IMR-90 (cell line): ENCODE data around the gene B4GALT5. TPM values are rescaled to one million over a fixed set of nuclear protein-coding genes. Genes with fewer than 3 reads are reported as not detected.

ENCODE experiments used
- ATAC-seq: fragments of 200-7000 bp; cut with Tn5 transposase; 2 replicates; pipeline ENCODE4 v1.9.1; 2020; ENCODE audit warnings: low read depth, mild to moderate bottlenecking, moderate library complexity
- BruUV-seq: library from RNA; stranded (reverse); fragments of 400-500 nt; replicated peaks from 2 replicates; lab custom pipeline; 2021; lab: Mats Ljungman, UMichigan
- CTCF ChIA-PET: fragments of 300-600 bp; formaldehyde crosslinking; extraction: SDS; loops from one replicate; lab custom pipeline; 2021; ENCODE audit warnings: antibody characterized with exemption; lab: Yijun Ruan, JAX
- POLR2A ChIA-PET: fragments of 300-600 bp; sonication (Branson Sonifier 250); formaldehyde crosslinking; loops from one replicate; lab custom pipeline; 2022; ENCODE audit warnings: antibody characterized with exemption; ENCODE audit not compliant: unreplicated experiment; lab: Charles Lee
- DNase-seq: peaks from one replicate; pipeline ENCODE4 v3.0.0; 2013
- H2AFZ ChIP-seq: replicated peaks from 2 replicates; pipeline ENCODE3; 2013; ENCODE audit warnings: low read length, mild to moderate bottlenecking; ENCODE audit not compliant: poor library complexity
- H2AK5ac ChIP-seq: 2 replicates; pipeline ENCODE4 v1.6.1; 2013; ENCODE audit warnings: low read depth, low read length, inconsistent platforms
- H2AK9ac ChIP-seq: replicated peaks from 2 replicates; pipeline ENCODE3; 2013; ENCODE audit warnings: mild to moderate bottlenecking, low read depth, low read length, moderate library complexity; ENCODE audit not compliant: poor library complexity
- H2BK120ac ChIP-seq: 2 replicates; pipeline ENCODE4 v1.6.1; 2013; ENCODE audit warnings: low read depth, low read length, inconsistent platforms
- H2BK15ac ChIP-seq: 3 replicates; pipeline ENCODE4 v1.6.1; 2013; ENCODE audit warnings: low read depth, low read length, inconsistent platforms
- H2BK20ac ChIP-seq: 2 replicates; pipeline ENCODE4 v1.6.1; 2013; ENCODE audit warnings: low read depth, mild to moderate bottlenecking, inconsistent platforms, low read length, moderate library complexity
- H2BK5ac ChIP-seq: 2 replicates; pipeline ENCODE4 v1.6.1; 2013; ENCODE audit warnings: mild to moderate bottlenecking, low read depth, low read length, inconsistent platforms; ENCODE audit not compliant: poor library complexity, severe bottlenecking
- H3K14ac ChIP-seq: replicated peaks from 2 replicates; pipeline ENCODE4 v1.6.1; 2013; ENCODE audit warnings: low read depth, low read length, inconsistent platforms
- H3K18ac ChIP-seq: 2 replicates; pipeline ENCODE4 v1.6.1; 2013; ENCODE audit warnings: low read depth, low read length, control low read depth
- H3K23ac ChIP-seq: 2 replicates; pipeline ENCODE4 v1.6.1; 2013; ENCODE audit warnings: low read depth, low read length, inconsistent platforms
- H3K27ac ChIP-seq: 2 replicates; pipeline ENCODE4 v1.5.1; 2013; ENCODE audit warnings: mild to moderate bottlenecking, control low read depth, low read length; ENCODE audit not compliant: insufficient read depth
- H3K27me3 ChIP-seq: 2 replicates; pipeline ENCODE4 v1.6.1; 2013; ENCODE audit warnings: low read length; ENCODE audit not compliant: control insufficient read depth, insufficient read depth
- H3K36me3 ChIP-seq: 2 replicates; pipeline ENCODE4 v1.6.1; 2013; ENCODE audit warnings: low read length, mixed read lengths; ENCODE audit not compliant: control insufficient read depth, insufficient read depth
- H3K4ac ChIP-seq: 2 replicates; pipeline ENCODE4 v1.6.1; 2013; ENCODE audit warnings: low read depth, low read length, inconsistent platforms
- H3K4me1 ChIP-seq: 2 replicates; pipeline ENCODE4 v1.6.1; 2013; ENCODE audit warnings: low read length, mixed read lengths; ENCODE audit not compliant: control insufficient read depth, insufficient read depth
- H3K4me2 ChIP-seq: 2 replicates; pipeline ENCODE4 v1.6.1; 2013; ENCODE audit warnings: low read depth, mild to moderate bottlenecking, control low read depth, low read length, moderate library complexity
- H3K4me3 ChIP-seq: 2 replicates; pipeline ENCODE4 v1.5.1; 2013; ENCODE audit warnings: low read depth, mild to moderate bottlenecking, control low read depth, low read length, moderate library complexity; ENCODE audit not compliant: insufficient read depth
- H3K56ac ChIP-seq: 2 replicates; pipeline ENCODE4 v1.6.1; 2013; ENCODE audit warnings: low read length, inconsistent platforms; ENCODE audit not compliant: insufficient read depth; ENCODE audit errors: extremely low read depth
- H3K79me1 ChIP-seq, 2 experiments: 2 replicates each; pipeline ENCODE4 v1.6.1; 2013; ENCODE audit warnings: low read length in 2 of 2, inconsistent platforms in 1 of 2, low read depth in 1 of 2
- H3K9ac ChIP-seq: 2 replicates; pipeline ENCODE4 v1.6.1; 2013; ENCODE audit warnings: low read depth, low read length, control low read depth
- H3K9me1 ChIP-seq: 2 replicates; pipeline ENCODE4 v1.6.1; 2013; ENCODE audit warnings: low read length, inconsistent platforms; ENCODE audit not compliant: insufficient read depth
- H3K9me3 ChIP-seq: 2 replicates; pipeline ENCODE4 v1.6.1; 2013; ENCODE audit warnings: low read length; ENCODE audit not compliant: control insufficient read depth, insufficient read depth
- H4K20me1 ChIP-seq: 2 replicates; pipeline ENCODE4 v1.6.1; 2013; ENCODE audit warnings: low read length, inconsistent platforms; ENCODE audit not compliant: insufficient read depth
- H4K5ac ChIP-seq: 2 replicates; pipeline ENCODE4 v1.6.1; 2013; ENCODE audit warnings: mild to moderate bottlenecking, low read depth, low read length, control low read depth
- H4K8ac ChIP-seq, 2 experiments: 2 replicates each; pipeline ENCODE4 v1.6.1; 2013; ENCODE audit warnings: low read depth in 2 of 2, low read length in 2 of 2, control low read depth in 1 of 2, inconsistent platforms in 1 of 2
- H4K91ac ChIP-seq: 2 replicates; pipeline ENCODE4 v1.6.1; 2013; ENCODE audit warnings: low read depth, low read length, inconsistent platforms; ENCODE audit not compliant: insufficient read depth
- BHLHE40 ChIP-seq: fragments of 150-350 bp; IDR thresholded peaks from 2 replicates; pipeline ENCODE4 v1.6.1; 2016; ENCODE audit warnings: mild to moderate bottlenecking, low read depth, low read length
- CEBPB ChIP-seq: IDR thresholded peaks from 2 replicates; pipeline ENCODE4 v1.6.1; 2012; ENCODE audit warnings: low read depth, low read length, improper control_type of control experiment
- CHD1 ChIP-seq: IDR thresholded peaks from 2 replicates; pipeline ENCODE4 v1.6.1; 2012; ENCODE audit warnings: low read depth, low read length, improper control_type of control experiment
- CTCF ChIP-seq: conservative IDR thresholded peaks from 2 replicates; pipeline ENCODE4 v1.5.1; 2012; ENCODE audit warnings: mild to moderate bottlenecking, low read depth, low read length, improper control_type of control experiment
- ELK1 ChIP-seq: fragments of 150-350 bp; IDR thresholded peaks from 2 replicates; pipeline ENCODE4 v1.6.1; 2016; ENCODE audit warnings: low read depth, mild to moderate bottlenecking, low read length, moderate library complexity, borderline replicate concordance
- FOS ChIP-seq: fragments of 150-350 bp; IDR thresholded peaks from 2 replicates; pipeline ENCODE4 v1.6.1; 2016; ENCODE audit warnings: low read depth, low read length
- MAZ ChIP-seq: IDR thresholded peaks from 2 replicates; pipeline ENCODE4 v1.6.1; 2012; ENCODE audit warnings: low read depth, mild to moderate bottlenecking, low read length, improper control_type of control experiment, moderate library complexity, borderline replicate concordance
- MXI1 ChIP-seq: IDR thresholded peaks from 2 replicates; pipeline ENCODE4 v1.6.1; 2012; ENCODE audit warnings: low read depth, mild to moderate bottlenecking, low read length, moderate library complexity, borderline replicate concordance
- NFE2L2 ChIP-seq: fragments of 150-350 bp; IDR thresholded peaks from 2 replicates; pipeline ENCODE4 v1.6.1; 2016; ENCODE audit warnings: low read depth, mild to moderate bottlenecking, low read length
- RAD21 ChIP-seq: IDR thresholded peaks from 2 replicates; pipeline ENCODE4 v1.6.1; 2012; ENCODE audit warnings: low read length, improper control_type of control experiment
- RFX5 ChIP-seq: IDR thresholded peaks from 2 replicates; pipeline ENCODE4 v1.8.0; 2012; ENCODE audit warnings: low read depth, mild to moderate bottlenecking, low read length, moderate library complexity
- USF2 ChIP-seq: fragments of 150-350 bp; IDR thresholded peaks from 2 replicates; pipeline ENCODE4 v1.6.1; 2017; ENCODE audit warnings: mild to moderate bottlenecking, antibody characterized with exemption, low read length, low read depth
- WGBS, 2 experiments: methylation state at CpG; one replicate each; pipeline versions ENCODE4 v1.1.5 to v1.1.7; 2013; ENCODE audit warnings: missing lambda C conversion rate in 2 of 2; ENCODE audit not compliant: insufficient read length in 1 of 2; ENCODE audit errors: extremely low coverage in 2 of 2; 5-methylcytosine and 5-hydroxymethylcytosine counted together
- dilution Hi-C: fragments of 300-500 bp; cut with HindIII; formaldehyde crosslinking; loops from one replicate; pipeline ENCODE4 v1.14.3; 2018; ENCODE audit warnings: low sequenced_read_pairs; ENCODE audit not compliant: unreplicated experiment
- in situ Hi-C: fragments of 300-500 bp; cut with MboI; formaldehyde crosslinking; loops from 3 replicates; pipeline ENCODE4 v1.14.3; 2019; ENCODE audit warnings: low sequenced_read_pairs, inconsistent platforms, mixed read lengths
- intact Hi-C: fragments of 100-400 bp; cut with micrococcal nuclease; formaldehyde crosslinking; loops from 2 replicates; pipeline ENCODE4 v1.10.0; 2022
- polyA plus RNA-seq, 3 experiments: library from polyadenylated mRNA; depleted of rRNA; stranded (reverse); fragments of >200 nt; gene quantifications; 2 replicates each; pipeline ENCODE4 v1.2.3, GENCODE V29; 2012; ENCODE audit warnings: low replicate concordance in 1 of 3
- total RNA-seq: library from RNA; depleted of rRNA; stranded (reverse); fragments of >200 nt; gene quantifications from 2 replicates; pipeline ENCODE4 v1.2.3, GENCODE V29; 2012

Gene B4GALT5
- total and polyA plus RNA-seq, 2 of the 4 experiments (the other 2 are of a cell fraction), result 11.3 to 20.4 TPM

- Histone ChIP-seq H4K20me1 (no peaks in the 10 kb centered on the region; the same call in 1 of the 2 replicates), H3K36me3 (no peaks in the 10 kb centered on the region), H2AFZ (no peak overlapping the region), H3K27me3 (peaks cover 14% of the 10 kb centered on the region), H3K4ac (no peak overlapping the region), H3K9ac (no peak overlapping the region), H3K14ac (no peak overlapping the region), H3K9me1 (no peaks in the 10 kb centered on the region), H3K4me2 (no peak overlapping the region), H3K79me1 (no peaks in the 10 kb centered on the region), H3K9me3 (no peaks in the 10 kb centered on the region), H2AK5ac (no peak overlapping the region), H3K56ac (no peak overlapping the region), H3K4me3 (no peak overlapping the region), H4K5ac (no peak overlapping the region), H3K23ac (no peak overlapping the region), H2BK20ac (no peak overlapping the region), H2AK9ac (no peak overlapping the region), H2BK5ac (no peak overlapping the region), H3K4me1 (peaks cover under 1% of the 10 kb centered on the region; the same call in 1 of the 2 replicates), H3K18ac (no peak overlapping the region), H3K27ac (no peak overlapping the region), H4K91ac (no peak overlapping the region), H2BK120ac (no peak overlapping the region), H4K8ac (no peak overlapping the region), H2BK15ac (no peak overlapping the region)
- in situ Hi-C loops (no loop called here), dilution Hi-C loops (no loop called here), intact Hi-C loops (no loop called here)
- POLR2A ChIA-PET, result no interaction called here
- BruUV-seq, result no TSS peak
- ATAC-seq (no peak), DNase-seq (no peak)
- CTCF ChIA-PET, result no interaction called here
- WGBS, 2 experiments, result no CpG with 5 or more reads among the region's 2 CpGs
- TF ChIP-seq FOS, result no peak
- TF ChIP-seq BHLHE40, result no peak
- no peak for TF ChIP-seq CHD1
- TF ChIP-seq MXI1, result no peak
- no peak for TF ChIP-seq MAZ
- no peak for TF ChIP-seq CTCF
- no peak for TF ChIP-seq ELK1
- TF ChIP-seq RFX5, result no peak
- no peak for TF ChIP-seq USF2
- no peak for TF ChIP-seq RAD21
- TF ChIP-seq CEBPB, result no peak
- TF ChIP-seq NFE2L2, result no peak
Observed at GRCh38 chr20:49753133-49753532, 39.5 kb upstream of the B4GALT5 start.
